H54 (cell line): Measurements from ENCODE around the gene ZFAND3.
A peak's percentile ranks its signal among the peaks of the same experiment; 100 is the strongest.

ENCODE experiments used
- DNase-seq: peaks from one replicate; pipeline ENCODE4 v3.0.0; 2011; ENCODE audit warnings: low spot score, mixed read lengths; ENCODE audit not compliant: insufficient read length
- FAIRE-seq: peaks from 3 replicates; lab custom pipeline; 2011; peaks lifted over from hg19 to GRCh38; lab: Jason Lieb, UNC
- POLR2A ChIP-seq: IDR thresholded peaks from 2 replicates; pipeline ENCODE4 v1.6.1; 2011; ENCODE audit warnings: low read depth, mild to moderate bottlenecking, low read length

Gene ZFAND3

GRCh38 chr6:38068854-38069590 is 249.5 kb downstream of the ZFAND3 start:
- FAIRE-seq (no peak), DNase-seq (no peak)
- TF ChIP-seq POLR2A: no peak

GRCh38 chr6:38077488-38078030 is 258.0 kb downstream of the ZFAND3 start:
- DNase-seq (no peak), FAIRE-seq (no peak)
- TF ChIP-seq POLR2A: no peak

DNA sequence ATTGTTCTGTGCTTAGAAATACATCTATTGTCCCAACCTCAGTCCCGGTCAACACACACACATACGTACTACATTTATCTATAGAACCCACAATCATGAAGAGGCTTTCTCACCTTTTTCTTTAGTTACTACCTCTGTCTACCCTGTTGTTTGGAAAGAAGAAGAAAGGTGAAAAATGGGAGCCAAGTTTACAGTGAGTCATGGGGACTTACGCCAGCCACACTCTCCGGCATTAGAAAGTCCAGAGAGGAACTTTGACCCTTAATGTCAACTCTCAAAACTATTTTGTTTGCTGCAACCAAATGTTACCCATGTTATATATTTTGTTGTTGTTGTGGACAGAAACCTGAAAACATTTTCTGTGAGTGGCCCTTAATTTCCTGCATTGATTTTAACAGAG is 259.1 kb downstream of the ZFAND3 start:
- DNase-seq (no peak), FAIRE-seq (peak; percentile 33)
- TF ChIP-seq POLR2A: no peak

DNA sequence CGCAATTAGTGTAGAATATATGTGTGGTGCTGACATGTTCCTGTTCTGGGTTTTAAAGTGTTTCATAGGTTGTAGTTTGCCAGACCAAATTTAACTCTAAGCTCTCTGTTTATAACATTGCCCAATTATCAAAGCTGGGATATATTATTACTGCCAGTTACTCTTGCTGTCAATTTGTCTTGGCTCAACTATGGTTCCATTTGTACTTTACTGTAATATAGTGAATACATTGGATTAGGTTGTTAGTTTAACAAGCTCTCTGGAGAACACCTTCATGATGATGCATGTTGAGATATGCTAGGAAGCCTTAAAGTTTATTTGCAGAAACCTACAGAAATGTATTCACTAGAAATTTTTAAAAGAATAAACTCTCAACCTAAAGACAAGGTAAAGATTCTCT is 259.6 kb downstream of the ZFAND3 start:
- no peak for TF ChIP-seq POLR2A
- peak; percentile 67 for FAIRE-seq
- no peak for DNase-seq

GRCh38 chr6:38079537-38079936 is 260.0 kb downstream of the ZFAND3 start:
- FAIRE-seq (no peak), DNase-seq (no peak)
- no peak for TF ChIP-seq POLR2A

DNA sequence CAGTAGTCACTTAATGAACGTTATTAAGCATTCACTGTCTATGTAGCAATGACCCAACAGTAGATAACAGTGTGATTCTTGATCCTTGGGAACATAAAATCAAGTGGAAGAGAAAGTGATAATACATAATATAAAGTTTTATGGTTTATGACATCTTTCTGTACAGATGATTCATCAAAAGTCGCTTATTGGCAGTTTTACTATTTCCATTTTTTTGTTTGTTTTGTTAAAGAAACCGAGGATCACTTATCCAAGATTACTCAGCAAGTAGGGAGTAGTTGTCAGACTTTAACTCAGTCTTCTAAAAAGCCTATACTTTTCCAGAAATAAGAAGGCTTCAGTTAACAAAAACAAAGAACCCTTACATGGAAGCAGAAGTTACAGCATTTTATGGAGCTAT is 260.8 kb downstream of the ZFAND3 start:
- no peak for TF ChIP-seq POLR2A
- DNase-seq: no peak
- no peak for FAIRE-seq

- no peak for DNase-seq
- TF ChIP-seq POLR2A: no peak
- no peak for FAIRE-seq
Observed at GRCh38 chr6:38080889-38081288, 261.4 kb downstream of the ZFAND3 start.

DNA sequence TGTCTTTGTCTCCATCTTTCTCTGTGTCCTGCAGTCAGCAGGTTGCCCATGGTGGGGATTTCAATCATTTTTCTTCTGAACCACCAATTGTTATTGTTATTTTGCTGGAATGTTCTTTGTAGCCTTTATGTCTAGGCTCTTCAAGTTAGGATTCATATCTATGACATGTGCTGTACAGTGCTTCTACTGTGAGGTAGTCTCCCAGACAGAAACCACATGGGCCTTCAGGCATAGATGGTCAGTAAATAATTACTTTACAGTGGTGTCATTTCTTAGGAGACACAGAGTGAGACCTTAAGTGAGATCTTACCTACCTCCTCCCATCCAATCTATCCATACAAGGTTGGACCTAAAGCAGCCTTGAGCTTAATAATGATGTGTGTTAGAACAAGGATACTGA is 265.5 kb downstream of the ZFAND3 start:
- DNase-seq (no peak), FAIRE-seq (peak; percentile 48)
- TF ChIP-seq POLR2A: no peak

- no peak for TF ChIP-seq POLR2A
- DNase-seq: no peak
- FAIRE-seq: no peak
Observed at GRCh38 chr6:38086346-38086745, 266.8 kb downstream of the ZFAND3 start.

GRCh38 chr6:38088010-38088409 is 268.5 kb downstream of the ZFAND3 start:
- FAIRE-seq (no peak), DNase-seq (no peak)
- no peak for TF ChIP-seq POLR2A

DNA sequence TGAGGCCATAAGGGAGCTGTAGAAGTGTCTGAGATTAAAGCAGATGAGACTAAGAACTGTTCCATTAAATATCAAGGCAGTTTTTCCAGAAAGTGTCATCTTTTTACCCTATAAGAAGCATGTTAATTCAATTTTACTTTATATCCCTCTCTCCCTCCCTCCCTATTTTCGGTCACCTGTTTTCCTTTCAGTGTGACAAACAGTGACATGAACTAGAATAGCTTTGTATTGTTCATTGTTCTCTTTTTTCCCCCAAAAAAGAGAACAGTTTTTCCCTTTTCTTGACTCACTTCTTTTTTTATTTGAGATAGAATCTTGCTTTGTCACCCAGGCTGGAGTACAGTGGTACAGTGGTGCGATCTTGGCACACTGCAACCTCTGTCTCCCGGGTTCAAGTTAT is 269.3 kb downstream of the ZFAND3 start:
- peak; percentile 38 for FAIRE-seq
- DNase-seq: no peak
- TF ChIP-seq POLR2A: no peak

- TF ChIP-seq POLR2A: no peak
- DNase-seq (no peak), FAIRE-seq (no peak)
Observed at GRCh38 chr6:38091613-38092012, 272.1 kb downstream of the ZFAND3 start.

DNA sequence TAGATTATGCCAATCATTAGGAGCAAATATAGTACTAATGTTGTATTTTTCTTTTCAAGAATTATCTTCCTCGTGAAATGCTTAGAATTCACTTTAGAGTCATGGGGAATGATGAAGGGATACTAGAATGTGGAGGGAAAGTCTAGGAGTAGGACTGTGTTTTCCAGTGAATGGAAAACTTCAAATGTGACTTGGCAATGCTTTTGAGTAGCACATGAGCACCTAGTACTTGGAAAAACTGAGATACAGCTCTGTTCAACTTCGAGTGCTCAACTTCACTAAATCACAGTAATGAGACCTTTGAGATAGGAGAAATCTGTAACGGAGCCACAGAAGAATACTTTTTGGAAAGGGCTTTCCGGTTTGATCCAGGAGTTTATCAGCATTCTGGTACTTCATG is 272.9 kb downstream of the ZFAND3 start:
- DNase-seq (no peak), FAIRE-seq (no peak)
- TF ChIP-seq POLR2A: no peak

- no peak for FAIRE-seq
- no peak for DNase-seq
- TF ChIP-seq POLR2A: no peak
Observed at GRCh38 chr6:38092964-38093363, 273.4 kb downstream of the ZFAND3 start.

- DNase-seq (peak; percentile 6), FAIRE-seq (no peak)
- no peak for TF ChIP-seq POLR2A
Observed at GRCh38 chr6:38095054-38095453, 275.5 kb downstream of the ZFAND3 start.
